Activated CD4-positive, alpha-beta T cell treated with anti-CD3 and anti-CD28 coated beads, Interleukin-2, amount 10 ng/mL, durations not matched to agents 7 days and 5 days (primary cell): ENCODE results near the gene ETS1. TPM values are rescaled to one million over a fixed set of nuclear protein-coding genes. Genes with fewer than 3 reads are reported as not detected.

ENCODE experiments used
- CTCF ChIA-PET: fragments of 350-600 bp; sonication (Branson Sonifier 250); formaldehyde crosslinking; loops from one replicate; lab custom pipeline; 2021; ENCODE audit warnings: antibody characterized with exemption; lab: Charles Lee
- POLR2A ChIA-PET: fragments of 350-600 bp; sonication (Branson Sonifier 250); formaldehyde crosslinking; loops from one replicate; lab custom pipeline; 2021; ENCODE audit warnings: antibody characterized with exemption; lab: Charles Lee
- DNase-seq: peaks from one replicate; pipeline ENCODE4 v3.0.0-alpha.2; 2020
- H3K27ac Mint-ChIP-seq: one replicate; pipeline ENCODE4 v1.8.0; 2021; ENCODE audit warnings: mild to moderate bottlenecking, moderate library complexity, mixed read lengths
- H3K27me3 Mint-ChIP-seq: one replicate; pipeline ENCODE4 v1.8.0; 2021; ENCODE audit warnings: mixed read lengths
- H3K36me3 Mint-ChIP-seq: one replicate; pipeline ENCODE4 v1.8.0; 2021; ENCODE audit warnings: low read depth, mixed read lengths
- H3K4me1 Mint-ChIP-seq: one replicate; pipeline ENCODE4 v1.8.0; 2021; ENCODE audit warnings: mixed read lengths
- H3K4me3 Mint-ChIP-seq: one replicate; pipeline ENCODE4 v1.8.0; 2021; ENCODE audit warnings: mild to moderate bottlenecking, moderate library complexity, mixed read lengths
- H3K9me3 Mint-ChIP-seq: one replicate; pipeline ENCODE4 v1.8.0; 2021; ENCODE audit warnings: mixed read lengths
- total RNA-seq, 2 experiments: library from RNA; stranded (reverse); gene quantifications; one replicate each; pipeline ENCODE4 v1.2.3, GENCODE V29; 2021

ETS1 gene
- total RNA-seq, 2 experiments from 2014 or later, result 580 to 648 TPM

- no peak overlapping the region for H3K4me3 Mint-ChIP-seq
- H3K36me3 Mint-ChIP-seq, result no peaks in the 10 kb centered on the region
- no peak for DNase-seq
- H3K27ac Mint-ChIP-seq, result no peak overlapping the region
- POLR2A ChIA-PET, result no interaction called here
- no peaks in the 10 kb centered on the region for H3K9me3 Mint-ChIP-seq
- CTCF ChIA-PET, result no interaction called here
- peaks cover 25% of the 10 kb centered on the region for H3K4me1 Mint-ChIP-seq
- H3K27me3 Mint-ChIP-seq, result no peaks in the 10 kb centered on the region
Measured at GRCh38 chr11:128572965-128573364, 14.4 kb downstream of the ETS1 start.

GRCh38 chr11:128570632-128571031 is 16.7 kb downstream of the ETS1 start:
- no peak overlapping the region for H3K4me3 Mint-ChIP-seq
- CTCF ChIA-PET, result no interaction called here

GRCh38 chr11:128569291-128569690 is 18.1 kb downstream of the ETS1 start:
- ChIA-PET CTCF (interaction anchor here (0.7 to 1.2 kb wide), 2 partner anchors 8 to 816 kb away, joined by 3 read pairs; no protein-coding TSS in a partner anchor), POLR2A (no interaction called here)
- Mint-ChIP-seq H3K27ac (no peak overlapping the region), H3K9me3 (no peaks in the 10 kb centered on the region), H3K4me3 (no peak overlapping the region), H3K4me1 (peaks cover 12% of the 10 kb centered on the region), H3K36me3 (no peaks in the 10 kb centered on the region), H3K27me3 (no peaks in the 10 kb centered on the region)
- DNase-seq, result no peak

More at GRCh38 chr11:128570632-128571031, 16.7 kb downstream of the ETS1 start:
- DNase-seq, result no peak
- Mint-ChIP-seq H3K27me3 (no peaks in the 10 kb centered on the region), H3K27ac (no peak overlapping the region), H3K4me1 (peaks cover 26% of the 10 kb centered on the region), H3K36me3 (no peaks in the 10 kb centered on the region), H3K9me3 (no peaks in the 10 kb centered on the region)
- POLR2A ChIA-PET, result interaction anchor here (0.7 kb wide), 1 partner anchor 51 kb away, joined by 9 read pairs; no protein-coding TSS in a partner anchor

GRCh38 chr11:128568166-128568778 is 19.1 kb downstream of the ETS1 start:
- CTCF ChIA-PET, result no interaction called here

GRCh38 chr11:128567130-128567529 is 20.2 kb downstream of the ETS1 start:
- ChIA-PET CTCF (interaction anchor here (0.6 to 1.7 kb wide), 4 partner anchors 10 to 723 kb away, joined by 3 to 4 read pairs (median 3); no protein-coding TSS in a partner anchor), POLR2A (interaction anchor here (0.7 kb wide), 1 partner anchor 358 kb away, joined by 3 read pairs; no protein-coding TSS in a partner anchor)
- no peak for DNase-seq

More at GRCh38 chr11:128568166-128568778, 19.1 kb downstream of the ETS1 start:
- H3K27me3 Mint-ChIP-seq, result no peaks in the 10 kb centered on the region
- H3K4me1 Mint-ChIP-seq, result peaks cover 12% of the 10 kb centered on the region
- no peaks in the 10 kb centered on the region for H3K9me3 Mint-ChIP-seq
- POLR2A ChIA-PET, result no interaction called here
- no peaks in the 10 kb centered on the region for H3K36me3 Mint-ChIP-seq
- H3K27ac Mint-ChIP-seq, result no peak overlapping the region
- no peak overlapping the region for H3K4me3 Mint-ChIP-seq
- DNase-seq, result no peak

GRCh38 chr11:128565881-128566280 is 21.5 kb downstream of the ETS1 start:
- no peaks in the 10 kb centered on the region for H3K27me3 Mint-ChIP-seq
- H3K4me1 Mint-ChIP-seq, result peaks cover 16% of the 10 kb centered on the region
- ChIA-PET POLR2A (no interaction called here), CTCF (interaction anchor here (1.1 to 1.8 kb wide), 4 partner anchors 12 to 306 kb away, joined by 3 to 8 read pairs (median 3); no protein-coding TSS in a partner anchor)
- H3K9me3 Mint-ChIP-seq, result peaks cover 4% of the 10 kb centered on the region
- DNase-seq, result no peak
- no peak overlapping the region for H3K27ac Mint-ChIP-seq
- no peaks in the 10 kb centered on the region for H3K36me3 Mint-ChIP-seq
- H3K4me3 Mint-ChIP-seq, result no peak overlapping the region

More at GRCh38 chr11:128567130-128567529, 20.2 kb downstream of the ETS1 start:
- no peaks in the 10 kb centered on the region for H3K9me3 Mint-ChIP-seq
- H3K27me3 Mint-ChIP-seq, result no peaks in the 10 kb centered on the region
- H3K27ac Mint-ChIP-seq, result no peak overlapping the region
- H3K4me1 Mint-ChIP-seq, result peaks cover 12% of the 10 kb centered on the region
- no peaks in the 10 kb centered on the region for H3K36me3 Mint-ChIP-seq
- no peak overlapping the region for H3K4me3 Mint-ChIP-seq

GRCh38 chr11:128564642-128565245 is 22.6 kb downstream of the ETS1 start:
- Mint-ChIP-seq H3K36me3 (no peaks in the 10 kb centered on the region), H3K27ac (no peak overlapping the region), H3K9me3 (peaks cover 4% of the 10 kb centered on the region), H3K27me3 (no peaks in the 10 kb centered on the region), H3K4me3 (no peak overlapping the region), H3K4me1 (peaks cover 24% of the 10 kb centered on the region)
- ChIA-PET POLR2A (no interaction called here), CTCF (interaction anchor here (0.5 to 1.8 kb wide), 5 partner anchors 11 to 255 kb away, joined by 3 to 8 read pairs (median 4); no protein-coding TSS in a partner anchor)
- no peak for DNase-seq

- Mint-ChIP-seq H3K4me3 (no peak overlapping the region), H3K9me3 (peaks cover 4% of the 10 kb centered on the region), H3K4me1 (peaks cover 27% of the 10 kb centered on the region), H3K27me3 (no peaks in the 10 kb centered on the region), H3K27ac (no peak overlapping the region), H3K36me3 (no peaks in the 10 kb centered on the region)
- ChIA-PET CTCF (interaction anchor here (0.6 to 1.0 kb wide), 5 partner anchors 10 to 255 kb away, joined by 3 to 5 read pairs (median 4); no protein-coding TSS in a partner anchor), POLR2A (no interaction called here)
- DNase-seq, result no peak
Measured at GRCh38 chr11:128563942-128564641, 23.3 kb downstream of the ETS1 start.

- Mint-ChIP-seq H3K4me1 (peaks cover 23% of the 10 kb centered on the region), H3K36me3 (no peaks in the 10 kb centered on the region), H3K27me3 (no peaks in the 10 kb centered on the region), H3K9me3 (peaks cover 4% of the 10 kb centered on the region), H3K4me3 (no peak overlapping the region), H3K27ac (no peak overlapping the region)
- ChIA-PET CTCF (interaction anchor here (0.7 to 1.0 kb wide), 2 partner anchors 9 to 16 kb away, joined by 3 to 4 read pairs; no protein-coding TSS in a partner anchor), POLR2A (no interaction called here)
- DNase-seq, result no peak
Measured at GRCh38 chr11:128563308-128563707, 24.1 kb downstream of the ETS1 start.

- H3K36me3 Mint-ChIP-seq, result no peaks in the 10 kb centered on the region
- no peak for DNase-seq
- H3K4me3 Mint-ChIP-seq, result no peak overlapping the region
- peaks cover 19% of the 10 kb centered on the region for H3K4me1 Mint-ChIP-seq
- ChIA-PET CTCF (no interaction called here), POLR2A (no interaction called here)
- H3K27ac Mint-ChIP-seq, result no peak overlapping the region
- H3K27me3 Mint-ChIP-seq, result no peaks in the 10 kb centered on the region
- H3K9me3 Mint-ChIP-seq, result peaks cover 7% of the 10 kb centered on the region
Measured at GRCh38 chr11:128559496-128560103, 27.8 kb downstream of the ETS1 start.

- peaks cover 3% of the 10 kb centered on the region for H3K9me3 Mint-ChIP-seq
- H3K27ac Mint-ChIP-seq, result no peak overlapping the region
- no peaks in the 10 kb centered on the region for H3K27me3 Mint-ChIP-seq
- H3K4me1 Mint-ChIP-seq, result peaks cover 51% of the 10 kb centered on the region
- H3K4me3 Mint-ChIP-seq, result no peak overlapping the region
- CTCF ChIA-PET, result interaction anchor here (1.9 kb wide), 1 partner anchor 68 kb away, joined by 5 read pairs; no protein-coding TSS in a partner anchor
- no peaks in the 10 kb centered on the region for H3K36me3 Mint-ChIP-seq
- no peak for DNase-seq
- POLR2A ChIA-PET, result no interaction called here
Measured at GRCh38 chr11:128555606-128556005, 31.8 kb downstream of the ETS1 start.

GRCh38 chr11:128553662-128554362 is 33.5 kb downstream of the ETS1 start:
- CTCF ChIA-PET, result interaction anchor here (0.8 to 2.4 kb wide), 10 partner anchors 8 to 514 kb away, joined by 3 to 8 read pairs (median 4); no protein-coding TSS in a partner anchor

More at GRCh38 chr11:128553662-128554362, 33.5 kb downstream of the ETS1 start:
- Mint-ChIP-seq H3K27ac (peak overlapping the region; percentile 39), H3K36me3 (no peaks in the 10 kb centered on the region), H3K9me3 (peaks cover 3% of the 10 kb centered on the region), H3K4me3 (no peak overlapping the region), H3K4me1 (peaks cover 54% of the 10 kb centered on the region), H3K27me3 (no peaks in the 10 kb centered on the region)
- POLR2A ChIA-PET, result no interaction called here
- no peak for DNase-seq
